HepG2 (cell line): ENCODE results near the gene MEAK7. TPM values are rescaled to one million over a fixed set of nuclear protein-coding genes. Genes with fewer than 3 reads are reported as not detected.

ENCODE experiments used
- GZF1 ChIP-seq: sonication (generic); formaldehyde crosslinking; IDR thresholded peaks from 2 replicates; pipeline ENCODE4 v1.5.1; 2020; ENCODE audit warnings: mild to moderate bottlenecking, missing genetic modification reagents
- HNF4G ChIP-seq, 2 experiments: sonication (generic) in 1 of 2; formaldehyde crosslinking in 1 of 2; IDR thresholded peaks; 2 replicates each; pipeline versions ENCODE4 v1.4.0 to v1.6.1; 2011 to 2020; ENCODE audit warnings: borderline replicate concordance in 2 of 2, low read depth in 2 of 2, mild to moderate bottlenecking in 2 of 2, low read length in 1 of 2, missing genetic modification reagents in 1 of 2, moderate library complexity in 1 of 2
- HNRNPUL1 ChIP-seq: fragments of 200-400 bp; formaldehyde crosslinking; IDR thresholded peaks from 2 replicates; pipeline ENCODE4 v1.6.1; 2017; ENCODE audit warnings: low read depth, mild to moderate bottlenecking, low read length, moderate library complexity
- IKZF1 ChIP-seq: fragments of 450-650 bp; IDR thresholded peaks from 2 replicates; pipeline ENCODE4 v1.7.1; 2016
- IRF2 ChIP-seq: IDR thresholded peaks from 2 replicates; pipeline ENCODE4 v1.6.1; 2018; ENCODE audit warnings: missing genetic modification reagents, missing compliant biosample characterization
- LBX2 ChIP-seq: sonication (generic); formaldehyde crosslinking; IDR thresholded peaks from 2 replicates; pipeline ENCODE4 v1.5.0; 2020; ENCODE audit warnings: missing genetic modification reagents, mild to moderate bottlenecking, borderline replicate concordance
- MTA1 ChIP-seq: sonication (generic); formaldehyde crosslinking; IDR thresholded peaks from 2 replicates; pipeline ENCODE4 v1.4.0; 2020; ENCODE audit warnings: missing genetic modification reagents, mild to moderate bottlenecking, borderline replicate concordance
- RFXANK ChIP-seq: IDR thresholded peaks from 2 replicates; pipeline ENCODE4 v1.6.1; 2016
- SOX13 ChIP-seq, 3 experiments: fragments of 450-650 bp in 1 of 3; sonication (generic) in 1 of 3; formaldehyde crosslinking in 1 of 3; IDR thresholded peaks in 2 of 3; conservative IDR thresholded peaks in 1 of 3; 2 replicates each; pipeline versions ENCODE4 v1.5.0 to v1.6.1; 2016 to 2020; ENCODE audit warnings: antibody characterized with exemption in 1 of 3, mild to moderate bottlenecking in 1 of 3, missing compliant biosample characterization in 1 of 3, missing genetic modification reagents in 1 of 3, moderate library complexity in 1 of 3
- TAF1 ChIP-seq: sonication (generic); formaldehyde crosslinking; IDR thresholded peaks from 2 replicates; pipeline ENCODE4 v1.4.0; 2020; ENCODE audit warnings: missing genetic modification reagents
- ZFP36 ChIP-seq: fragments of 150-350 bp; IDR thresholded peaks from 2 replicates; pipeline ENCODE4 v1.6.1; 2018; ENCODE audit warnings: borderline replicate concordance, low read length, low read depth; ENCODE audit not compliant: partially characterized antibody
- ZNF383 ChIP-seq: sonication (generic); formaldehyde crosslinking; IDR thresholded peaks from 2 replicates; pipeline ENCODE4 v1.4.0; 2020; ENCODE audit warnings: missing genetic modification reagents, mild to moderate bottlenecking, borderline replicate concordance
- ZNF563 ChIP-seq: sonication (generic); formaldehyde crosslinking; IDR thresholded peaks from 2 replicates; pipeline ENCODE4 v1.8.0; 2022; ENCODE audit warnings: mild to moderate bottlenecking, moderate library complexity, missing genetic modification reagents
- ZNF567 ChIP-seq: sonication (generic); formaldehyde crosslinking; IDR thresholded peaks from 2 replicates; pipeline ENCODE4 v1.8.1; 2023; ENCODE audit warnings: mild to moderate bottlenecking, missing genetic modification reagents, borderline replicate concordance
- ZNF609 ChIP-seq: sonication (generic); formaldehyde crosslinking; IDR thresholded peaks from 2 replicates; pipeline ENCODE4 v1.4.0; 2020; ENCODE audit warnings: mild to moderate bottlenecking, missing genetic modification reagents, borderline replicate concordance
- ZNF7 ChIP-seq: IDR thresholded peaks from 2 replicates; pipeline ENCODE4 v1.6.1; 2016; ENCODE audit warnings: missing biosample characterization, missing genetic modification reagents
- ZNF788 ChIP-seq: sonication (generic); formaldehyde crosslinking; IDR thresholded peaks from 2 replicates; pipeline ENCODE4 v1.5.0; 2020; ENCODE audit warnings: mild to moderate bottlenecking, missing genetic modification reagents, borderline replicate concordance
- polyA plus RNA-seq, 8 experiments: library from polyadenylated mRNA; depleted of rRNA in 3 of 8; stranded (reverse) in 7 of 8; unstranded in 1 of 8; fragments of >200 nt; fragmentation: Illumina TruSeq in 4 of 8; extraction: Trizol in 4 of 8; gene quantifications; 2 replicates each; pipeline versions ENCODE4 v1.2.1 to v1.2.3, GENCODE V29; 2011 to 2016; ENCODE audit warnings: low read depth in 4 of 8, missing spikeins in 1 of 8, mixed read lengths in 1 of 8; ENCODE audit not compliant: insufficient read depth in 1 of 8
- total RNA-seq, 5 experiments: library from RNA; depleted of rRNA; stranded (reverse); fragments of >200 nt; fragmentation: Illumina TruSeq; extraction: Trizol; gene quantifications; 2 replicates each; pipeline ENCODE4 v1.2.3, GENCODE V29; 2016; ENCODE audit warnings: low read depth in 1 of 5
- TF ChIP-seq, protein P1 (sequence below): IDR thresholded peaks from 2 replicates; pipeline ENCODE4 v1.6.1; 2016
- TF ChIP-seq, protein P2 (sequence below): sonication (generic); formaldehyde crosslinking; IDR thresholded peaks from 2 replicates; pipeline ENCODE4 v1.4.0; 2020; ENCODE audit warnings: missing genetic modification reagents
- TF ChIP-seq, protein P3 (sequence below): sonication (generic); formaldehyde crosslinking; IDR thresholded peaks from 2 replicates; pipeline ENCODE4 v1.4.0; 2020; ENCODE audit warnings: low read depth, mild to moderate bottlenecking, missing genetic modification reagents

The MEAK7 gene
- total and polyA plus RNA-seq, 2 of the 13 experiments (the other 11 are each of a cell fraction or from before 2014, with no cell fraction given): 11.8 to 14.7 TPM

DNA sequence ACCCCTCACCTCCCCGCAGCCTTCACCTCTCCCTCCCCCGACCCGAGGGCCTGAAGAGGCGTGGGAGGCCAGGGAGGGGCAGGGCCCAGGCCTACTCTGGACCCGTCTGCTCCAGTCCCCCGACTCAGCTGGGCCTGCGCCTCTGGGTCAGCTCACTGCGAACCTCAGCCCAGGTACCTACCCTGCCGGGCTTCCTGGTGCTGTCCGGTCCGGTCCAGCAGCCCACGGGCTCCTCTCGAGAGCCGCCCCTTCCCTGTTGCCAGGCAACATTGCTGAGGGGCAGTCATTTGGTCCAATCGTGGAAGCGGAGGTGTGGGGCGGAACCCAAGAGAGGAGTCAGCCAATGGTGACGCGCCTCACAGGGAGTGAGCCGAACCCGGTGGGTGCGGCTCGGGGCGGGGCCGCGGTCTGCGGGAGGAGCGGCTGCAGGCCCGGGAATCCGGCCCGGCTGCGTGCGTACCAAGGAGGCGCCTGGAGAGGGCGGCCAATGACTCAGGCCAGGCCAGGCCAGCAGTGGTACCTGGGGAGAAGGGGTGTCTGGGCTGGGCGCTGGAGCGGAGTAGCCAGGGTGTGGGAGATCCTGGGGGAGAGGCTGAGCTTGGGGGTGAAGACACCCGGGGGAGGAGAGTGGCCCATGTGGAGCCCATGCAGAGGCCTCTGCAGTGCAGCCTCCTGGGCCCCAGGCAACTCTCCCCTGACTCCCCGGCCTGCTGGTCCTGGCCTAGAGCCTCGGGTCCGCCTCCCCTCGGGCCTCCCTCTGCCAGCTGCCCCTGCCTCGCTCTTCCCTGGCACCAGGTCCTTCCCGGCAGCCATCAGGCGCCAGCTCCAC lies at the start of gene MEAK7 (continued):
- TF ChIP-seq, protein P1, sequence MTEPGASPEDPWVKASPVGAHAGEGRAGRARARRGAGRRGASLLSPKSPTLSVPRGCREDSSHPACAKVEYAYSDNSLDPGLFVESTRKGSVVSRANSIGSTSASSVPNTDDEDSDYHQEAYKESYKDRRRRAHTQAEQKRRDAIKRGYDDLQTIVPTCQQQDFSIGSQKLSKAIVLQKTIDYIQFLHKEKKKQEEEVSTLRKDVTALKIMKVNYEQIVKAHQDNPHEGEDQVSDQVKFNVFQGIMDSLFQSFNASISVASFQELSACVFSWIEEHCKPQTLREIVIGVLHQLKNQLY: no peak; the same call in 1 of the 2 replicates
- TF ChIP-seq IKZF1: no peak
- TF ChIP-seq GZF1 (CRISPR knock-in tag): 0 out of 2 replicates have a peak, but pooled peaks have one; percentile 73
- no peak for TF ChIP-seq RFXANK
- no peak; the same call in 1 of the 2 replicates for TF ChIP-seq LBX2 (CRISPR knock-in tag)
- TF ChIP-seq ZNF788 (CRISPR knock-in tag): peak; percentile 49; the same call in 1 of the 2 replicates
- peak; percentile 90; the same call in 1 of the 2 replicates for TF ChIP-seq ZNF567
- no peak for TF ChIP-seq SOX13 (IDR thresholded peaks at IDR 0.05)
- no peak for TF ChIP-seq SOX13 (CRISPR knock-in tag; conservative IDR thresholded peaks at IDR 0.05 in 1 of 2, IDR thresholded peaks at IDR 0.05 in 1 of 2)
- TF ChIP-seq ZNF7 (CRISPR knock-in tag): no peak
- TF ChIP-seq, protein P2, sequence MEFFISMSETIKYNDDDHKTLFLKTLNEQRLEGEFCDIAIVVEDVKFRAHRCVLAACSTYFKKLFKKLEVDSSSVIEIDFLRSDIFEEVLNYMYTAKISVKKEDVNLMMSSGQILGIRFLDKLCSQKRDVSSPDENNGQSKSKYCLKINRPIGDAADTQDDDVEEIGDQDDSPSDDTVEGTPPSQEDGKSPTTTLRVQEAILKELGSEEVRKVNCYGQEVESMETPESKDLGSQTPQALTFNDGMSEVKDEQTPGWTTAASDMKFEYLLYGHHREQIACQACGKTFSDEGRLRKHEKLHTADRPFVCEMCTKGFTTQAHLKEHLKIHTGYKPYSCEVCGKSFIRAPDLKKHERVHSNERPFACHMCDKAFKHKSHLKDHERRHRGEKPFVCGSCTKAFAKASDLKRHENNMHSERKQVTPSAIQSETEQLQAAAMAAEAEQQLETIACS: peak; percentile 20; the same call in 1 of the 2 replicates
- TF ChIP-seq HNRNPUL1: no peak
- no peak for TF ChIP-seq IRF2 (CRISPR knock-in tag)
- TF ChIP-seq, protein P3, sequence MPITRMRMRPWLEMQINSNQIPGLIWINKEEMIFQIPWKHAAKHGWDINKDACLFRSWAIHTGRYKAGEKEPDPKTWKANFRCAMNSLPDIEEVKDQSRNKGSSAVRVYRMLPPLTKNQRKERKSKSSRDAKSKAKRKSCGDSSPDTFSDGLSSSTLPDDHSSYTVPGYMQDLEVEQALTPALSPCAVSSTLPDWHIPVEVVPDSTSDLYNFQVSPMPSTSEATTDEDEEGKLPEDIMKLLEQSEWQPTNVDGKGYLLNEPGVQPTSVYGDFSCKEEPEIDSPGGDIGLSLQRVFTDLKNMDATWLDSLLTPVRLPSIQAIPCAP (CRISPR knock-in tag): no peak
- peak; percentile 35 for TF ChIP-seq MTA1 (CRISPR knock-in tag)
- TF ChIP-seq ZNF563 (CRISPR knock-in tag): no peak
- peak; percentile 79 for TF ChIP-seq TAF1
- no peak for TF ChIP-seq ZFP36
- no peak for TF ChIP-seq ZNF383
- 0 out of 2 replicates have a peak, but pooled peaks have one; percentile 32 for TF ChIP-seq ZNF609 (CRISPR knock-in tag)
- TF ChIP-seq HNF4G (IDR thresholded peaks at IDR 0.05; ENCODE audit: borderline replicate concordance, low read depth, low read length): no peak
- TF ChIP-seq HNF4G (CRISPR knock-in tag; IDR thresholded peaks at IDR 0.05; ENCODE audit: borderline replicate concordance, low read depth): 0 out of 2 replicates have a peak, but pooled peaks have one; percentile 28
